Measurements from ENCODE around the gene HOXC6. TPM values are rescaled to one million over a fixed set of nuclear protein-coding genes. Genes with fewer than 3 reads are reported as not detected.

The HOXC6 gene
- total RNA-seq, 1 experiment from 2014 or later: 10.2 TPM

DNA sequence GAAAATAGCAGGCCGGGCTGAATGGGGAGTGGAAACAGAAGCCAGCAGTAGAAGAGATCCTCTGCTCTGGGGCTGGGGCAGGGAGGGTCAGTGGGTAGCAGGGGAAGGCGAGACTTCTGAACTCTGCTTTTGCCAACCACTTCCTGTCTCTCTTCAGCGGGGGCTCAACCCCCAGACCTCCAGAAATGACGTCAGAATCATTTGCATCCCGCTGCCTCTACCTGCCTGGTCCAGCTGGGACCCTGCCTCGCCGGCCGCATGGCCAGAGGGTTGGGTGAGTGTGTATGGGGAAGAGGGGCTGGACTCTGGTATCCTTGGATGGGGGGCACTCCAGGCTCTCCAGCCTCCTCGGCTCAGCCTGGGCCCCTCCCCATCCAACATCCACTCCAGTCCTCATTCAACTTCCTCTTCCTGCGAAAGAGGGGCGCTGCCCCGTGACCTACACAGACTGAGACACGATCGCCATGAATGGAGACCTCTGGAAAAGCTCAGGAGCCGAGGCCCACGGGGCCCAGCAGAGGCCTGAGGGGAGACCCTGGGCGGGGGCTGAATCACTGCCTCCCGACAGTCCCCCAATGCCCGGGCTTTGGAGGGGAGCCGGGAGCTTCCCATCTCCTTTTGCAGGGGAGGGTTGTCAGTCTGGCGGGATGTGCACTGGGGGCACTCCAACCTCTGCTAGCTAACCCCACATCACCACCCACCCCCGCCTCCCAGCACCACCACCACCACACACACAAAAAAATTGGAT is 24.9 kb downstream of the HOXC6 start:
- no peaks in the 10 kb centered on the region for H3K27me3 ChIP-seq (replicated peaks; ENCODE audit: control insufficient read depth, insufficient read depth, low read length)
- no peaks in the 10 kb centered on the region for H3K36me3 ChIP-seq (ENCODE audit: control insufficient read depth, insufficient read depth, low read length)
- intact Hi-C loops (cut with micrococcal nuclease; ENCODE audit: unreplicated experiment): no loop called here
- Mint-ChIP-seq H3K27me3 (ENCODE audit: insufficient read depth, unreplicated experiment) (no peaks in the 10 kb centered on the region), H3K9me3 (ENCODE audit: unreplicated experiment) (no peaks in the 10 kb centered on the region), H3K27ac (ENCODE audit: unreplicated experiment) (no peak overlapping the region), H3K4me1 (ENCODE audit: low read depth, unreplicated experiment) (peaks cover 24% of the 10 kb centered on the region), H3K4me3 (ENCODE audit: unreplicated experiment) (peak overlapping the region; percentile 51), H3K36me3 (ENCODE audit: insufficient read depth, unreplicated experiment) (no peaks in the 10 kb centered on the region)
- TF ChIP-seq, protein P1, sequence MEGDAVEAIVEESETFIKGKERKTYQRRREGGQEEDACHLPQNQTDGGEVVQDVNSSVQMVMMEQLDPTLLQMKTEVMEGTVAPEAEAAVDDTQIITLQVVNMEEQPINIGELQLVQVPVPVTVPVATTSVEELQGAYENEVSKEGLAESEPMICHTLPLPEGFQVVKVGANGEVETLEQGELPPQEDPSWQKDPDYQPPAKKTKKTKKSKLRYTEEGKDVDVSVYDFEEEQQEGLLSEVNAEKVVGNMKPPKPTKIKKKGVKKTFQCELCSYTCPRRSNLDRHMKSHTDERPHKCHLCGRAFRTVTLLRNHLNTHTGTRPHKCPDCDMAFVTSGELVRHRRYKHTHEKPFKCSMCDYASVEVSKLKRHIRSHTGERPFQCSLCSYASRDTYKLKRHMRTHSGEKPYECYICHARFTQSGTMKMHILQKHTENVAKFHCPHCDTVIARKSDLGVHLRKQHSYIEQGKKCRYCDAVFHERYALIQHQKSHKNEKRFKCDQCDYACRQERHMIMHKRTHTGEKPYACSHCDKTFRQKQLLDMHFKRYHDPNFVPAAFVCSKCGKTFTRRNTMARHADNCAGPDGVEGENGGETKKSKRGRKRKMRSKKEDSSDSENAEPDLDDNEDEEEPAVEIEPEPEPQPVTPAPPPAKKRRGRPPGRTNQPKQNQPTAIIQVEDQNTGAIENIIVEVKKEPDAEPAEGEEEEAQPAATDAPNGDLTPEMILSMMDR (IDR thresholded peaks at IDR 0.05; ENCODE audit: insufficient read depth in 1 of 2, low read depth in 1 of 2, low read length in 1 of 2, severe bottlenecking in 1 of 2, unreplicated experiment in 1 of 2): no peak
- ChIA-PET POLR2A (interaction anchor here (1.0 to 1.3 kb wide), 2 partner anchors 36 to 73 kb away, joined by 3 read pairs; no protein-coding TSS in a partner anchor), CTCF (interaction anchor here (0.5 to 1.5 kb wide), 7 partner anchors 20 to 307 kb away, joined by 3 to 7 read pairs (median 4); partner anchors contain the start of genes HOXC5 and HOXC8)
- H3K9me3 ChIP-seq: no peaks in the 10 kb centered on the region
- DNase-seq: no peak
- no TSS peak for BruUV-seq (replicated peaks)
- H3K4me3 ChIP-seq (ENCODE audit: low read depth, low read length): peak overlapping the region; percentile 38
- peaks cover 14% of the 10 kb centered on the region for H3K4me1 ChIP-seq

DNA sequence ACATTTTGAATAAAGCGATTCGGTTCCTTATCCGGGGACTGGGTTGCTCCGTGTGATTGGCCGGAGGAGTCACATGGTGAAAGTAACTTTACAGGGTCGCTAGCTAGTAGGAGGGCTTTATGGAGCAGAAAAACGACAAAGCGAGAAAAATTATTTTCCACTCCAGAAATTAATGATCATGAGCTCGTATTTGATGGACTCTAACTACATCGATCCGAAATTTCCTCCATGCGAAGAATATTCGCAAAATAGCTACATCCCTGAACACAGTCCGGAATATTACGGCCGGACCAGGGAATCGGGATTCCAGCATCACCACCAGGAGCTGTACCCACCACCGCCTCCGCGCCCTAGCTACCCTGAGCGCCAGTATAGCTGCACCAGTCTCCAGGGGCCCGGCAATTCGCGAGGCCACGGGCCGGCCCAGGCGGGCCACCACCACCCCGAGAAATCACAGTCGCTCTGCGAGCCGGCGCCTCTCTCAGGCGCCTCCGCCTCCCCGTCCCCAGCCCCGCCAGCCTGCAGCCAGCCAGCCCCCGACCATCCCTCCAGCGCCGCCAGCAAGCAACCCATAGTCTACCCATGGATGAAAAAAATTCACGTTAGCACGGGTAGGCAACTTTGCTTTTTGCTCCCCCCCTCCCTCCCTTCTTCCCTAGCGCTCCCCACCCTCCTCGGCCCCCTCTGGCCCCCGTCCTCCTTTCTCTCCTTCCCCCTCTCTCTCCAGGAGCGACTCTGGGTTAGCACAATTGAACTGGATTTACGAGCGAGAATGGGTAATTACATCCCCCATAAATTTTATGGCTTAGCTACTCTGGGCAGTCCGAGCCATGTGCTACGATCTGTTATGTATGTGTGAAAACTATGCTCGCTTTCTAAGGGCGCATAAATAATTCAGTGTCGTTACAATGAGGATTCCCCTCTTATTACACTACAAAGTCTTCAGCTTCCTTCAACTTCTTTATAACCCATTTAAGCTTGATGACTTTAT is 25.8 kb downstream of the HOXC6 start, which contains the start of gene HOXC4:
HOXC4 (plus strand) TSS at position 85 of the 991 bp plus-strand sequence; CDS start at position 173, 88 bp downstream.
- Histone ChIP-seq H3K9me3 (no peaks in the 10 kb centered on the region), H3K4me3 (ENCODE audit: low read depth, low read length) (peak within 1 kb of the TSS; percentile 38), H3K27me3 (replicated peaks; ENCODE audit: control insufficient read depth, insufficient read depth, low read length) (no peaks in the 10 kb centered on the region), H3K4me1 (peaks cover 14% of the 10 kb centered on the region), H3K36me3 (ENCODE audit: control insufficient read depth, insufficient read depth, low read length) (no peaks in the 10 kb centered on the region)
- H3K27me3 Mint-ChIP-seq (ENCODE audit: insufficient read depth, unreplicated experiment): no peaks in the 10 kb centered on the region
- intact Hi-C loops (cut with micrococcal nuclease; ENCODE audit: unreplicated experiment): no loop called here
- H3K4me3 Mint-ChIP-seq (ENCODE audit: unreplicated experiment): peak within 1 kb of the TSS; percentile 51
- no peaks in the 10 kb centered on the region for H3K9me3 Mint-ChIP-seq (ENCODE audit: unreplicated experiment)
- peaks cover 24% of the 10 kb centered on the region for H3K4me1 Mint-ChIP-seq (ENCODE audit: low read depth, unreplicated experiment)
- TF ChIP-seq, protein P1 (IDR thresholded peaks at IDR 0.05; ENCODE audit: insufficient read depth in 1 of 2, low read depth in 1 of 2, low read length in 1 of 2, severe bottlenecking in 1 of 2, unreplicated experiment in 1 of 2): no peak
- peaks cover 5% of the 10 kb centered on the region for H3K36me3 Mint-ChIP-seq (ENCODE audit: insufficient read depth, unreplicated experiment)
- no peak within 1 kb of the TSS for H3K27ac Mint-ChIP-seq (ENCODE audit: unreplicated experiment)
- POLR2A ChIA-PET: interaction anchor here (0.7 to 1.3 kb wide), 3 partner anchors 21 to 74 kb away, joined by 3 read pairs; partner anchors contain the start of gene HOXC5
- no TSS peak for BruUV-seq (replicated peaks)
- DNase-seq: no peak
- CTCF ChIA-PET: interaction anchor here (0.5 to 1.5 kb wide), 8 partner anchors 21 to 308 kb away, joined by 3 to 10 read pairs (median 4); partner anchors contain the start of genes HOXC5 and HOXC8

DNA sequence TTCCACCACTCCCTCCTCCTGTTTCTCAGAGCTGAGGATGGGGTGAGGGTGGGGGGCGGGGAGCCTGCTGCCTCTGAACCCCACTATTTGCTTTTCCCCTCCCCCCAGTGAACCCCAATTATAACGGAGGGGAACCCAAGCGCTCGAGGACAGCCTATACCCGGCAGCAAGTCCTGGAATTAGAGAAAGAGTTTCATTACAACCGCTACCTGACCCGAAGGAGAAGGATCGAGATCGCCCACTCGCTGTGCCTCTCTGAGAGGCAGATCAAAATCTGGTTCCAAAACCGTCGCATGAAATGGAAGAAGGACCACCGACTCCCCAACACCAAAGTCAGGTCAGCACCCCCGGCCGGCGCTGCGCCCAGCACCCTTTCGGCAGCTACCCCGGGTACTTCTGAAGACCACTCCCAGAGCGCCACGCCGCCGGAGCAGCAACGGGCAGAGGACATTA is 26.5 kb downstream of the HOXC6 start:
- DNase-seq: no peak
- intact Hi-C loops (cut with micrococcal nuclease; ENCODE audit: unreplicated experiment): no loop called here
- H3K9me3 ChIP-seq: no peaks in the 10 kb centered on the region
- H3K36me3 ChIP-seq (ENCODE audit: control insufficient read depth, insufficient read depth, low read length): no peaks in the 10 kb centered on the region
- Mint-ChIP-seq H3K27me3 (ENCODE audit: insufficient read depth, unreplicated experiment) (no peaks in the 10 kb centered on the region), H3K36me3 (ENCODE audit: insufficient read depth, unreplicated experiment) (peaks cover 6% of the 10 kb centered on the region), H3K27ac (ENCODE audit: unreplicated experiment) (no peak overlapping the region), H3K9me3 (ENCODE audit: unreplicated experiment) (no peaks in the 10 kb centered on the region), H3K4me1 (ENCODE audit: low read depth, unreplicated experiment) (peaks cover 24% of the 10 kb centered on the region), H3K4me3 (ENCODE audit: unreplicated experiment) (peak overlapping the region; percentile 51)
- ChIA-PET POLR2A (interaction anchor here (1.3 kb wide), 1 partner anchor 38 kb away, joined by 3 read pairs; no protein-coding TSS in a partner anchor), CTCF (no interaction called here)
- H3K4me1 ChIP-seq: peaks cover 14% of the 10 kb centered on the region
- H3K4me3 ChIP-seq (ENCODE audit: low read depth, low read length): peak overlapping the region; percentile 38; the same call in 1 of the 2 replicates
- H3K27me3 ChIP-seq (replicated peaks; ENCODE audit: control insufficient read depth, insufficient read depth, low read length): no peaks in the 10 kb centered on the region
- TF ChIP-seq, protein P1 (IDR thresholded peaks at IDR 0.05; ENCODE audit: insufficient read depth in 1 of 2, low read depth in 1 of 2, low read length in 1 of 2, severe bottlenecking in 1 of 2, unreplicated experiment in 1 of 2): no peak
- no TSS peak for BruUV-seq (replicated peaks)
